ENCODE results near the gene TNIK. TPM values are rescaled to one million over a fixed set of nuclear protein-coding genes. Genes with fewer than 3 reads are reported as not detected.

The TNIK gene
- total RNA-seq, 4 donors from 2014 or later = 32.9 to 41.7 (median 38.0) TPM

DNA sequence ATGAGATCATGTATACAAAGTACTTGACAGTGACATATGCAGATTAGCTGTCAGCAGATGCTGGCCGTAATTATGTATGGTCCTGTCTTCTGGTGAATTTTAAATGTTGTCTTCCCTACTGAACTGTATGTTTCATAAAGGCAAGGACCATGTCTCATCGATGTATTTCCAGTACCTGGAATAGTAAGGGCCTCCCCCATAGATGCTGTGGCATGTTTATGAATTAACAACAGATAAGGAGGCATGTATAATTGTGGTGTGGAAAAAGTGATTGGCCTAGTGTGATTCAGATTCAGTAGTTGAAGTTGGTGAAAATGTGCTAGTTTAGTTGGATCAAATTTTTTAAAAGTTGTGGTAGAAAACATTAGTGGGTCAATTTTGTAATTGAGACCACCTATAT, 231.0 kb downstream of the TNIK start:
- TF ChIP-seq POLR2A (IDR thresholded peaks at IDR 0.05) = no peak
- TF ChIP-seq EP300 (IDR thresholded peaks at IDR 0.05) = no peak
- no peak for TF ChIP-seq POLR2AphosphoS5 (IDR thresholded peaks at IDR 0.05)
- TF ChIP-seq, protein P1, sequence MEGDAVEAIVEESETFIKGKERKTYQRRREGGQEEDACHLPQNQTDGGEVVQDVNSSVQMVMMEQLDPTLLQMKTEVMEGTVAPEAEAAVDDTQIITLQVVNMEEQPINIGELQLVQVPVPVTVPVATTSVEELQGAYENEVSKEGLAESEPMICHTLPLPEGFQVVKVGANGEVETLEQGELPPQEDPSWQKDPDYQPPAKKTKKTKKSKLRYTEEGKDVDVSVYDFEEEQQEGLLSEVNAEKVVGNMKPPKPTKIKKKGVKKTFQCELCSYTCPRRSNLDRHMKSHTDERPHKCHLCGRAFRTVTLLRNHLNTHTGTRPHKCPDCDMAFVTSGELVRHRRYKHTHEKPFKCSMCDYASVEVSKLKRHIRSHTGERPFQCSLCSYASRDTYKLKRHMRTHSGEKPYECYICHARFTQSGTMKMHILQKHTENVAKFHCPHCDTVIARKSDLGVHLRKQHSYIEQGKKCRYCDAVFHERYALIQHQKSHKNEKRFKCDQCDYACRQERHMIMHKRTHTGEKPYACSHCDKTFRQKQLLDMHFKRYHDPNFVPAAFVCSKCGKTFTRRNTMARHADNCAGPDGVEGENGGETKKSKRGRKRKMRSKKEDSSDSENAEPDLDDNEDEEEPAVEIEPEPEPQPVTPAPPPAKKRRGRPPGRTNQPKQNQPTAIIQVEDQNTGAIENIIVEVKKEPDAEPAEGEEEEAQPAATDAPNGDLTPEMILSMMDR (IDR thresholded peaks at IDR 0.05) = no peak
- Histone ChIP-seq H3K27ac (no peak overlapping the region), H3K36me3 (no peaks in the 10 kb centered on the region), H3K27me3 (no peaks in the 10 kb centered on the region), H3K9me3 (no peaks in the 10 kb centered on the region), H3K4me3 (no peak overlapping the region), H3K4me1 (peaks cover 0 to 14% (median 0%) of the 10 kb centered on the region in 3 donors)
- 79 to 93% methylated on average over 2 of the region's 2 CpGs for WGBS, 2 donors (ENCODE audit: low coverage in 1 of 2)
- no peak for ATAC-seq

DNA sequence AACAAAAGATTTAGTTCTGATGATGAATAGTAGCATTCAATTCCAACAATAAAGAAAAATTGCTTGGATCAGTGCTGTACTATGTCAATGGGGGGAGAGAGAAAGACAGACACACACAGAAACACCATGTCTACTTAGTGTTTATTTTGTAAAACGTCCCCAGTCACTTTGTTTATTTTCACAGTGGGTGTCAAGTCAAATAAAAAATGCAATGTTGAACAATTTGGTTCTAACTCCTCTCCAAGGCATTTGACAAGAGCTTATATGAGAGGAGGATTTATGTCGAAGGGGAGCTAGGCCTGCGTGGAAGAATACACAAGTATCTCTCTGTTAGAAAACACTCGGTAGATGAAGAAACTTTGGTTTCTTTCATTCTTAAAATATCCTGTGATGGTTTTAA, 232.0 kb downstream of the TNIK start:
- 13 to 61% methylated on average over 4 of the region's 4 CpGs for WGBS, 2 donors (ENCODE audit: low coverage in 1 of 2)
- ATAC-seq = no peak
- TF ChIP-seq EP300 (IDR thresholded peaks at IDR 0.05) = no peak

DNA sequence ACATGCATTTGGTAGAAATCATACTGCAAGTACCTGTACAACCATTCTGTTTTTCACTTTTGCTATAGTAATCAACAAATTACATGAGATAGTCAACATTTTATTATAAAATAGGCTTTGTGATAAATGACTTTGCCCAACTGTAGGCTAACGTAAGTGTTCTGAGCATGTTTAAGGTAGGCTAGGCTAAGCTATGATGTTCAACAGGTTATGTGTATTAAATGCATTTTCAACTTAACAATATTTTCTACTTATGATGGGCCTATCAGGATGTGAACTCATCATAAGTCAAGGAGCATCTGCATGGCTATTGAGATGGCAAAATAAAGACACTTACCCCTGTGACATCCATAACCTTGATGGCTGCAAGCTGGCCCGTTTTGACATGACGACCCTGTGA, 232.4 kb downstream of the TNIK start:
- H3K27ac ChIP-seq = no peak overlapping the region
- WGBS, 2 donors (ENCODE audit: low coverage in 1 of 2) = 41 to 50% methylated on average over 3 of the region's 3 CpGs
- ATAC-seq = no peak
- peaks cover 0 to 19% (median 0%) of the 10 kb centered on the region in 3 donors for H3K4me1 ChIP-seq
- no peaks in the 10 kb centered on the region for H3K9me3 ChIP-seq
- H3K4me3 ChIP-seq = no peak overlapping the region
- TF ChIP-seq POLR2A (IDR thresholded peaks at IDR 0.05) = no peak
- TF ChIP-seq, protein P1 (IDR thresholded peaks at IDR 0.05) = no peak
- TF ChIP-seq POLR2AphosphoS5 (IDR thresholded peaks at IDR 0.05) = no peak
- TF ChIP-seq EP300 (IDR thresholded peaks at IDR 0.05) = no peak
- H3K27me3 ChIP-seq = no peaks in the 10 kb centered on the region
- no peaks in the 10 kb centered on the region for H3K36me3 ChIP-seq

More for the DNA sequence above, 232.0 kb downstream of the TNIK start:
- no peaks in the 10 kb centered on the region for H3K27me3 ChIP-seq
- no peak overlapping the region for H3K4me3 ChIP-seq
- H3K27ac ChIP-seq = no peak overlapping the region
- H3K9me3 ChIP-seq = no peaks in the 10 kb centered on the region
- H3K36me3 ChIP-seq = no peaks in the 10 kb centered on the region
- peaks cover 0 to 15% (median 0%) of the 10 kb centered on the region in 3 donors for H3K4me1 ChIP-seq

DNA sequence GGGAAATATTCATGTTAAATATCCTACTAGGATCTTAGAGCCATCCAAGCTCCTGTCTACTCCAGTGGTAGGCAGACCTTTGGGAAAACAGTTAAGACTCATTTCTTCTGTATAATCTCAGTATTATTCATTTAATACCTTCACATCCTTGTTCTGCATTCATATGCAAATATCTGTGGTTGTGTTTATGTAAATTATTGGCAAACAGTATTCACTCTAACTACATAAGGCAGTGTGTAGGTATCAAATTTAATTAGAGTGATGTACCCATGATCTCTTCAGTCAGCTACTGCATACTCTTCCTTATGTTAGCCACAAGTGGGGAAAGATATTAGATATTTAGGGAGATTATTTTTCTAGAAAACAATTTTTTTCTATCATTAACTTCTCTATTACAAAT, 232.8 kb downstream of the TNIK start:
- no peaks in the 10 kb centered on the region for H3K27me3 ChIP-seq
- H3K27ac ChIP-seq = no peak overlapping the region
- no peak for ATAC-seq

DNA sequence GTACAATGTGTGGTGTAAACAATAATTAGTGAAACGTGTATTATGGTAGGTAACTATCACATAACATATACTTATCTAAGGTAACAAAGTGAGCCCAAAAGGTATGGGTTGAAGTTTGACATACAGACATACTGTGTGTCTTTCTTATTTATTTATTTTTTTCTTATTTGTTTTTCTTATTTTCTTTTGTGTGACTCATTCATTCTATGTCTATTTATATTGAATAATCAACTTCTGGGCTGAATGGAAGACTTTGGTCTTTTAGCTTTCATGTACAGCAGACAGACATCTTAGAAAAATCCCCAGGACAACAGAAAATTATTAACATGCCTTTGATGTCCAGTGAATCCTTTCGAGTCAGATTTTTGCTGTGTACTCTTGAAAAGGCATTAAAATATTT, 233.4 kb downstream of the TNIK start:
- Histone ChIP-seq H3K36me3 (no peaks in the 10 kb centered on the region), H3K9me3 (no peaks in the 10 kb centered on the region), H3K27ac (no peak overlapping the region), H3K27me3 (no peaks in the 10 kb centered on the region), H3K4me1 (peaks cover 0 to 24% (median 0%) of the 10 kb centered on the region in 3 donors), H3K4me3 (no peak overlapping the region)
- ATAC-seq = no peak
- TF ChIP-seq, protein P1 (IDR thresholded peaks at IDR 0.05) = no peak
- TF ChIP-seq POLR2A (IDR thresholded peaks at IDR 0.05) = no peak
- no peak for TF ChIP-seq POLR2AphosphoS5 (IDR thresholded peaks at IDR 0.05)
- no peak for TF ChIP-seq EP300 (IDR thresholded peaks at IDR 0.05)
- 80 to 89% methylated on average over 2 of the region's 2 CpGs for WGBS, 2 donors (ENCODE audit: low coverage in 1 of 2)

More for the DNA sequence above, 232.8 kb downstream of the TNIK start:
- no peaks in the 10 kb centered on the region for H3K9me3 ChIP-seq
- H3K4me3 ChIP-seq = no peak overlapping the region
- H3K4me1 ChIP-seq = peaks cover 0 to 23% (median 0%) of the 10 kb centered on the region in 3 donors
- no peak for TF ChIP-seq POLR2A (IDR thresholded peaks at IDR 0.05)
- TF ChIP-seq POLR2AphosphoS5 (IDR thresholded peaks at IDR 0.05) = no peak
- no peak for TF ChIP-seq EP300 (IDR thresholded peaks at IDR 0.05)
- TF ChIP-seq, protein P1 (IDR thresholded peaks at IDR 0.05) = no peak
- no peaks in the 10 kb centered on the region for H3K36me3 ChIP-seq

Data from gastroesophageal sphincter (tissue), 4 donors.